Colon (tissue), 2 donors: ENCODE measurements around the gene SNRPD2.
"Not testable (repeated sequence)": the region's sequence is repeated elsewhere in the genome, so short reads cannot be mapped to it uniquely, and the experiment has no call there.

Experiments used
- FAIRE-seq: peaks from 2 replicates; lab custom pipeline; 2012; peaks lifted over from hg19 to GRCh38; lab: Jason Lieb, UNC
- donor health status: control.
- donor health status: control.

Gene SNRPD2

DNA sequence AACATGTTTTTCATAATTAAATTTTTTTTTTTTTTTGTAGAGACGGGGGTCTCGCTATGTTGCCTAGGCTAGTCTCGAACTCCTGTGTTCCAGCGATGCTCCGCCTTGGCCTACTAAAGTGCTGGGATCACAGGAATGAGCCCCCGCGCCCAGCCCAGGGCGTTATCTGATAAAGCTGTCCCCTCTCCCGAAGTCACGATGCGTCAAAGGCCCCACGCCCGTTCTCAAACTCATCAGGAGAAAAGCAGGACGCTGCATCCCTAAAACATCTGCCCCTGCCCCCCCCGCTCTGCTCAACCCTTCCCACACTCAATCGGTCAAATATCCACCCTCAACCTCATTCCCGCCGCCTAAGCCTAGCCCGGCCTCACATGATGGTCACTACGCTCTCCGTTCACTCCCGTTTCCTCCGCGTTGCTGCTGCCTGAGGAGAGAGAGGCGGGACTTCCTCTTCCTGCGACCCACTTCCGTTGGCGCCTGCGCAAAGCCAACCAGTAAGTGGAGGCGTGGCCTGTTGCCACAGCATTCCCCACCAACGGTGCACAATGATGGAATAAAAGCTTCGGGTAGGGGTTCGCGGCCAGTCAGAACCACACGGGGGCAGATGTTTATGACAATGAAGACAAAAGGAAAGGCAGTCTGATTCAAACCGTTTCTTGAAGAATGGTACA is at the start of gene SNRPD2:
Gene SNRPD2 (minus strand): TSS at position 438 of the 671 bp plus-strand sequence. CDS start 65 bp downstream, at position 373.
- no peak for FAIRE-seq

DNA sequence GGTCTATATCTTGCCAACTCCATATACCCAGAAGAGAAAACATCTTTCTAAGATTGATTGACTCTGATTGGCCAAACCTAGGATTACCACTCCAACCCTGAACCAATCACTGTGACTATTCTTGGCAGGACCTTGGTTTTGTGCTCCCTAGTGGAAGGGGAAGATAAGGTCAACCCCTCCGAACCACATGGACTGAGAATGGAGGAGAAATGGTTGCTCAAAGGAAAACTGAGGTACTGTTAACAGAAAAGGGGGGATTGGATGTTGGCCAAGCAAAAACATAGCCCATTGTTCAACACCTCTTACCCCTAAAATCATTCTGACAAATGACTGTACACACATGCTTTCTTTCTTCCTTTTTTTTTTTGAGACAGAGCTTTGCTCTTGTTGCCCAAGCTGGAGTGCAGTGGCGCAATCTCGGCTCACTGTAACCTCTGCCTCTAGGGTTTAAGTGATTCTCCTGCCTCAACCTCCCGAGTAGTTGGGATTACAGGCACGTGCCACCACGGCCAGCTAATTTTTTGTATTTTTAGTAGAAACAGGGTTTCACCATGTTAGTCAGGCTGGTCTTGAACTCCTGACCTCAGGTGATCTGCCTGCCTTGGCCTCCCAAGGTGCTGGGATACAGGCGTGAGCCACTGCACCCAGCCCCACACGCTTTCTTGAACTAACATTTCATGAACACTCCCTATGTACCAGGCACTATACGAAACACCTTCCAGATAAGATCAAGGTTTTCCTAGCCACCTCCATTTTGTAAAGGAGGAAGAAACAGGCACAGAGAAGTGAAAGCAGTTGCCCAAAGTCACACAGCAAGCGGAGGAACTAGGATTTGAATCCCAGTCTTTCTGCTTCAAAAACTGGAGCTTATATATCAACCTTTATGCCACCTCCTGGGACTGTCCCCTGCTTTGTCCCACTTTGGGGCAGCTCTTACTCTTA is 48.0 kb upstream of the SNRPD2 start:
- no peak for FAIRE-seq

DNA sequence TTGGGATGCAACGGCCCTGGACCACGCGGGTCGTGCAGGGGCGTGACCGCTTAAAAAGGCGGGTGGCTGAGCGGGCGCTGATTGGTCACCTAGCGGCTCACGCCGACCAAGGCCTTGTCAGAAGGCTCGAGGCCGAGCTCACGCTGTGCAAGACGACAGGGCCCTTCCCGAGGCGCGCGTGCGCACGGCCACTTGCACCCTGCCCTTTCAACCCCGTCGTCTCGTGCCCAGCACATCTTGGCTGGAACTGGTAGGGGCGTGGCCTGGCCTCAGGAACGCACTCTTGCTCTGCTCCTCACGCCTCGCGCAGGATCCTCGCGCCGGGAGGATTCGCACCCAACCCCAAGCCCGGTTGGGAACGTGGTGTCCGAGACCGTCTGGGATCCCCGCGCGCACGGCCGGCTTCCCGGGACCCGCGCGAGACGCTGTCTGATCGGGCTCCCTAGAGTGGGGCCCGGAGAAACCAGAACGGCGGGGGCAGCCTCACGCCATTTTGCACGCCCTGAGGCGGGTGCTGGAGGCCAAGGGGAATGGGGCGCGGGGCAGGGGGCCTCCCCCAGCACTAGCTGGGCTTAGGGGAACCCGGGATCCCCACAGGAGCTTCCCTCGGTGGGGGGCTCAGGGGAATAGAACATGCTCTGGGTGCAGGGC is 41.5 kb upstream of the SNRPD2 start, which contains the start of gene MEIOSIN:
Gene MEIOSIN (plus strand): TSS at position 280 of the 651 bp plus-strand sequence. CDS start 1,938 bp downstream, outside the sequence.
- no peak for FAIRE-seq

DNA sequence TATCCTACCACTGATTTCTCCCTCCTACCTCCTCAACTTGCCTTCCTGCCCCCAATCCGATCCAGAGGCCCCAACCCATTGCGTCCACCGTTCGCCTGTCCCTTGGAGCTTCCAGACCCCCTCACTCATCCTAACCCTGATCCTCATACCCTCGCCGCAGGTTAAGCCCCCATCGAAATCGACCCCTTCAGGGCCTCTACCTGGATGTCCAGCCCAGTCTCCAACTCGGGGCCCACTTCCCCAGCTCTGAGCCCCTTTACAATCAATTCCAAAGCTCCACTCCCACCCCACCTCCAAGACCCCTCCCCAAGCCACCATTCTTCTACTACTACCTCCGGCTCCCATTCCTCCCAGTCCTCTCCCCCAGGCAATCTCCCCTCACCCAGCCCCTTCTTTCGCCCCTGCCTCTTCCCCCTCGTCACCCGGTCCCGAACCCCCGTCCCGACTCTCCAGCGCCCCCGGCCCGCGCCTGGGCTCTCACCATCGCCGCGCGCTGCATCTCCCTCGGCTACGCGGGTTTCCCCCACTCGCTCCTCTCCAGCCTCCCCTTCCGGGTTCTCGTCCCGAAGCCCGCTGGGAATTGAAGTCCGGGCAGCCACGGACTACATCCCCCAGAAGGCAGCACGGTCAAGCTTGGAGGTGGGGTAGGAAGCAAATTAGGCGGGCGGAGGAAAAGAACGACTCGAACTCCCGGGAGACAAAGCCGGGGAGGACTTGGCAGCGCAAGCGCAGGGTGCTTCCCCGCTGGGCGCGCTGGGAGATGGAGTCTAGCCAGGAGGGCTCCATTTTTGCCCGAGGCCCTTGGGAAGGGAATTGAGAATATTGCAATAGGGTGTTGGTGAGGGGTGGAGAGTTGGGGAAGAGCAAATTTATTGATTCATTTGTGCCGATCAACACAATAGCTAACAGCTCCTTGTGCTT is 38.9 kb upstream of the SNRPD2 start, which contains the start of gene FBXO46:
Gene FBXO46 (minus strand): TSS at position 529 of the 921 bp plus-strand sequence. CDS start 17,401 bp downstream, outside the sequence.
- peak; percentile 47 for FAIRE-seq

DNA sequence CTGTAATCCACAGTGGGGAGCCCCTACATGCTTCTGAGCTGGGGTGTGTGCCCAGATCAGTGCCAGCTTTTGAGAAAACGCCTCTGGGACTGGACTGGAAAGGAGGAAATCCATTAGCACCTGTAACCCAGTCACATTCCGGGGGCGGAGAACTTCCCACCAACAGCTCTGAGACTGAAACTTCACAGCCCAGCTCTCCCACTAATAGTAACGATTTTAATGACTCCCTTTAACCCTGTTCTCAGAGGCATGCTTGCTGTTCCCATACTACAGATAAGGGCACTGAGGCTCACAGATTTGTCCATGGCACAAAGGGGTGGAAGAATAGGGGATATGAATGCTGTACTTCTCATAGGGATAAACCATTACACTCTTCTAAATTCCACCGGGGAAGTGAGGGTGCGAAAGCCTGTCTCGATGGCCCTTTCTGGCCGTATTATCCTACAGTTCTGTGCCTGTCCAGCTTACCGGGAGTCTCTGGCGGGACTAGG is 38.1 kb upstream of the SNRPD2 start:
- FAIRE-seq: no peak

DNA sequence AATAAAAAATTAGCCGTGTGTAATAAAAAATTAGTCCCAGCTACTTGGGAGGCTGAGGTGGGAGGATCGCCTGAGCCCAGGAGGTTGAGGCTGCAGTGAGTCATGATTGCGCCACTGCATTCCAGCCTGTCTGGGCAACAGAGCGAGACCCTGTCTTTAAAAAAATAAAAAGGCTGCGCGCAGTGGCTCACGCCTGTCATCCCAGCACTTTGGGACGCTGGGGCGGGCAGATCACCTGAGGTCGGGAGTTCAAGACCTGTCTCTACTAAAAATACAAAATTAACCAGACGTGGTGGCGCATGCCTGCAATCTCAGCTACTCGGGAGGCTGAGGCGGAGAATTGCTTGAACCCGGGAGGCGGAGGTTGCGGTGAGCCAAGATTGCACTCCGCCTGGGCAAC is 36.9 kb upstream of the SNRPD2 start:
- FAIRE-seq: not testable (repeated sequence)

DNA sequence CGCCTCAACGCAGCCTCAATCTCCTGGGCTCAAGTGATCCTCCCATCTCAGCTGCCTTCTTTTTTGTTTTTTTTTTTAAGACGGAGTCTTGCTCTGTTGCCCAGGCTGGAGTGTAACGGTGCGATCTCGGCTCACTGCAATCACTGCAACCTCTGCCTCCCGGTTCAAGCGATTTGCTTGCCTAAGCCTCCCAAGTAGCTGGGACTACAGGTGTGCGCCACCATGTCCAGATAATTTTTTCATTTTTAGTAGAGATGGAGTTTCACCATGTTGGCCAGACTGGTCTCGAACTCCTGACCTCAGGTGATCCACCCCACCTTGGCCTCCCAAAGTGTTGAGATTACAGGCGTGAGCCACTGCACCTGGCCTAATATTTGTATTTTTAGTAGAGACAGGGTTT is 28.3 kb upstream of the SNRPD2 start:
- not testable (repeated sequence) for FAIRE-seq

DNA sequence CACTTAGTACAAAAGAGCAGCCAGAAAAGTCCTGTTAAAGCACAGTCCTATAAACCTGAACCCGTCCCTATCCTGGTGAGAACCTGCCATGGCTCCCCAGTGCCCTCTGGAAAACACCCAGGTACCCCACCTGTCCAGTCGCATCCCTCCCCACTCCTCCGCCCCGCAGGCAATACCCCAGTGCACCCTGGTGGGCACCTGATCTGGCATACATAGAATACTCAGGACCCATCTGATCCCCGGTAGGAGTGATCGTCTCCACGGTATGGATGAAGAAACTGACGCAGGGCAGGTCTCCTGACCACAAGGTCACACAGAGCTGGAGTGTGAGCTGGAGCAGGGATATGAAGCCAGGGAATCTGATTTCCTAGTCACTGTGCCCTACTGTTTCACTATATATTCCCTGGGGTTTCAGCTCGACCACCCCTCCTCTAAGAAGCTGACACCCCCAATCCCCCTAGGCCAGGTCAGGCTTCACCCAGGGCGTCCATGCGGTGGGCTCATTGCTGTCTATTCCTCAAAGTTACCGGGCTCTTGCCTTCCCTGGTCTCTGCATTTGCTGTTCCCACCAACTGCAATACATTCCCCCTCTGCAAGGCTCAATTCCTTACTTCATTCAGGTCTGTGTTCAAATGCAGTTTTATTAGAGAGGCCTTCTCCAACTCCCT is 26.4 kb upstream of the SNRPD2 start:
- FAIRE-seq: no peak

DNA sequence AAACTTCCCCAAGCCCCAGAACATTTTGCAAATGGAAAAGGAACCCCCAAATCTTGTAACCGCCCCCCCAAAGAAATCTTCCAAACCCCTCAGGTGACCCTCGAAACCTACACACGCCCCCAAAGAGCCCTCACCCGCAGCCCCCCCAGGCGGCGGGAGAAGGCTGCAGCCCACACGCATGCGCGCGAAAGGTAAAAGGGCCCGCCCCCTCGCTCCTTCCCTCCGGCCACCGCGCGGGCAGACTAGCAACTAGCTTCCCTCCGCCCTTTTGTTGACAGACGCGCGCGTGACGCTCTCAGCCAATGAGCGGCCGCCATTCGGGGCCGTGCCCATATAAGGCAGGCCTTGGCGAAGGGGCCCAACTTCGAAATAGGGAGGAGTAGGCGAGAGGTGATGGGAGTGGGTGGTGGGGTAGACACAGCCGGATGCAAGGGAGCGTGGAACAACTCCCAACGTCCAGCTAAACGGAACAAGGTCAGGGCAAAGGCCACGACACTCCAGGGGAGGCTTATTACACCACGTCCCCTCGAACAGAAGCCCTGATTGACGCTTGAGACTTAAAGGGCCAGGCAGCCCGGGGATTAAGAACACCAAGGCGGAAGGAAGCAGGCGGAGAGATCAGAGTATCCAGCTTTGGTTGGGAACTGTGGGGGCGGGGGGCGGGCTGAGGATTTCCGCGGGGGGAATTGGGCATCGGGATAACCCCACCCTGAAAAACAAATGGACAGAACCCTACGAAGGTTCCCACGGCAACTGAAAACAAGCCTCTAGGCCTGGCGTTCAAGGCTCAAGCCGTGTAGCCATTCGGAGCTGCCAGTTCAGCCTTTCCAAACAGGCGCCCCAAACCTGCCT is 25.6 kb upstream of the SNRPD2 start:
- peak; percentile 91 for FAIRE-seq

DNA sequence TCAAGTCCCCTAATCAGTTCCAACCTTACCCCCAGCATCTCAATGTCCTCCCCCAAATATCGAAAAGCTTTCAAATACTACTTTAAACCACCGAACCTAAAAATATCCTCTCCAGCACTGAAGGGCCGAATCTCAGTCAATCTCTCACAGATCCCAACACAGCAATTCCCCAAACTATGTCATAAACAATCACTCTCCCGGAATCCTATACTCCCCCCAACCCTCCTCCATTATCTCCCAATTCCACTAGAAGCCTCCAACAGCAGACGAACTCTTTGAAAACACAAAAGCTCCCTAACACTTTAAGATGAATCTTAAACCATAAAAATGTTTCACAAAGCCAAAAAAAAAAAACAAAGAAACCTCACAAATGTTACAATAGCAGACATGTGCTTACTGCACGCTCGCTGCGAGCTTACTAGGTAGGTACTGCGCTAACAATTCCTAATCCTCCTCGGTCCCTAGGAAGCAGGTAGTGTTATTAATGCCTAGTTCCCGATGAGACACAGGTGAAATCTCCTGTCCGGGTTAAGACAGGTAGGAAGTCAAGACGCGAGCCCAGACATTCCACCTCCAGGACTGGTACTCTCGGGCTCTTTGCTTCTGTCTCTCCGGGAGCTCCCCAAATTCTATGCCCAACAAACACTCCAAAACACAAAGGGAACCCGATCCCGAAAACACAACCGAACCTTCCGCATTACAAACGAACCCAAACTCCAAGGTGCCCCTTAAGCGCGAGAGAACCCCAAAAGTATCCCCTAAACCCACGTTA is 24.8 kb upstream of the SNRPD2 start:
- no peak for FAIRE-seq

DNA sequence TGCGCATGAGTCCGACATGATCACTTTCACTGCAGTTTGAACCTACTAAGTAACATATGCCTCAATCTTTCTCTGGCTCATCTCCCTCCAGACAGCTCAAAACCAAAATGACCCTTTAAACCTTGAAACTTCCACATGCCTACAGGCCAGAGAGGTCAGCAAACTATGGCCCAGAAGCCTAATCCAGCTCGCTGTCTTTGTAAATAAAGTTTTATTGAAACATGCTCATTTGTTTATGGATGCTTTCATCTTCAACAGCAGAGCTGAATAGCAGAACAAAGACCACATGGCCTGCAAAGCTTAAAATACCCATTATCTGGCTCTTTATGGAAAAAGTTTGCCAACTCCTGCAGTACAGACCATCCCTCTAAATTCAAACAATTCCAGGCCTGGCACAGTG is 23.4 kb upstream of the SNRPD2 start:
- FAIRE-seq: no peak

DNA sequence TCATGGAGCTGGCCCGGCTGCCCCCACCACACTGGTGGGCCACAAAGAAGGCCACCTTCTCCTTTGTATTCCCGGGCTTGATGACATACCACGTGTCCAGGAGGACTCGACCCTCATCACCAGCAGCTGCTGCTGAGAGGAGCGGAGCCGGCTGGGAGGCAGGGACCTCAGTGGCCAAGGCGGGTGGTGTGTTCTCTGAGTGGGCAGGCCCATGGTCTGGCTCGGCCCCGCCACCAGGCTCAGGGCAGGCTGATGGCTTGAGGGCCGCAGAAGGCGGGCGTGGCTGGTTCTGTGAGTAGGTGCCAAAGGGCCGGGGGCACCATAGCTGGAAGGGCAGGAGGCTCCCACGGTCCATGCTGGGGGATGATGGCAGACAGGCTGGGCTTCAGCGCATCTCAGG is 21.4 kb upstream of the SNRPD2 start:
- FAIRE-seq: no peak

DNA sequence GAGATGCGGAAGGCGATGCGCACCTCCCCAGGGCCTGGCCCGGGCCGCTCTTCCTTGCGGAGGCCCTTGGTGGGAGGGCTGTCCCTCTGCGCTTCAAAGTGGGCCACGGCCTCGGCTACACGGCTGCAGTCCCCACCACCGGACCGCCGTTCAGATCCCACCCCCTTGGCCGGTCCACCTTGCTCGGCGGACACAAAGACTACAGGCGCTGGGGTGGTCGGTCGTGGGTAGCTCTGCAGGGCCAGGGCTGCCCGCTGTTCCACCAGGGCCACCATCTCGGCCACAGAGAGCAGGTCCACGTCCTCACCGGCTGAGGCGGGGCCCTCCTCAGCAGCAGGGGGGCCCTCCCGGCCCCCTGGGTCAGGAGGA is 20.9 kb upstream of the SNRPD2 start:
- FAIRE-seq: no peak

DNA sequence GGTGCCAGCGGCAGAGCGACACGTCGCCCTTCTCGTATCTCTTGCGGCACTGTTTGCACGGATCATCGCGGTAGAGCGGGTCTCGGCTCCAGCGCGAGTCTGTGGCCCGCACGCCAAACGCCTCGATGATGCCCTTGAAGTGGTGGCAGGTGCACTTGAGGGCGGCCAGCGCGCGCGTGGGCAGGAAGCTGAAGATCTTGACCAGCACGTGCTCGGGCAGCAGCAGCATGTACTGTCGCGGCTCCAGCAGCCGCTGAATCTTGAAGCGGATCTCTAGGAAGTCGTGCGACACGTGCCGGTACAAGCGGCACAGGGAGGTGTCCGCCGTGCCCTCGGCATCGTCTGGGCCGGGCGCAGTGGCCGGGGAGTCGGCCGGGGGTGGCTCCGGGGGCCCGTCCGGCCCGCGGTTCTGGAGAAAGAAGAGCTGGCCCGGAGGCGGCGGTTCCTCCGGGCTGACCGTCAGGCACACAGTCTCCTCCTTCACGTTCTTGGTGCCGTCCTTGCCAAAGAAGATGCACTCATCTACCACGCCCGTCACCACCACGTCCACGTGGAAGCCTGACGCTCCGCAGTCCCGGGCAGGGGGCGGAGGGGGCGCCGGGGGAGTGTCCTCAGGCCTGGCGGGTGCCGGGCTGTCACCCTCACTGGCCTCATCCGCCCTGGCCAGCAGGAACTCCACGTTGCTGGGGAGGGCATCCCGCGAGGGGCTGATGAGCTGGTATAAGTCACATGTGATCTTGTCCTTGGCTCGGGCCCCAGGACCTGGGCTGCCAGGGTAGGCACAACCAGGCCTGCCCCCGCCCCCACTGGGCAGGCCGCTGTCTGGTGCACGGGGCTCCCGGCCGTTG is 20.3 kb upstream of the SNRPD2 start:
- no peak for FAIRE-seq

DNA sequence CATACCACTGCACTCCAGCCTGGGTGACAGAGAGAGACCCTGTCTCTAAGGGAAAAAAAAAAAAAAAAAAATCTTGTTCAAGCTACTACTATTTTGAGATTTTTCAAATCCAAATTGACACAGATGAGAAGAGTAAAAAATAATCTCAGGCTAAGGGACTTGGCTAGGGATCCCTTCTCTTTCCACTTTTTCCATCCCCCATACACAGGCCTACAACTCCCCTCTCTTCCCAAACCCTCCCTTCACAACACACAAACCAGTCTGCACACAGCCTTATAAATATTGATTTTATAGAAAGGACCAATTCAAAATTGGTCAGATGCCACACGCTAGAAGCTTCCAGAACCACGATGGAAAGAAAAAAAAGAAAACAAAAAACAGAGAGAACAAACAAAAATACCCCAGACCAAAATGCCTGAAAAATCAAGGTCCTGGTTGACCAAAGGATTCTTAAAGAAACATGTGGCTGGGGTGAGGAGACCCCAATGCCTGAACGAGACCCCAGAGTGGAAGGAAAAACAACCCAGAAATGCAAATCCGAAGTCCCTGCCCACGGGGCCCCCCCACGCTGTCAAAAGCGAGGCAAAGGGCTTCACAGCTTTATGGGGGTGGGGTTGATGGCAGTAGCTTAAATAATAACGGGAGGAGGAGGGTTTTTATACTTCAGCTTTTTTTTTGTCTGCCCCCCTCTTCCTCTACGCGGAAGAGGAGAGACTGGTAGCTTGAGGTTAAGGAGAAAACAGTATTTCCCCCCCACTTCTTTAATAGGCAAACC is 18.8 kb upstream of the SNRPD2 start:
- FAIRE-seq: no peak

DNA sequence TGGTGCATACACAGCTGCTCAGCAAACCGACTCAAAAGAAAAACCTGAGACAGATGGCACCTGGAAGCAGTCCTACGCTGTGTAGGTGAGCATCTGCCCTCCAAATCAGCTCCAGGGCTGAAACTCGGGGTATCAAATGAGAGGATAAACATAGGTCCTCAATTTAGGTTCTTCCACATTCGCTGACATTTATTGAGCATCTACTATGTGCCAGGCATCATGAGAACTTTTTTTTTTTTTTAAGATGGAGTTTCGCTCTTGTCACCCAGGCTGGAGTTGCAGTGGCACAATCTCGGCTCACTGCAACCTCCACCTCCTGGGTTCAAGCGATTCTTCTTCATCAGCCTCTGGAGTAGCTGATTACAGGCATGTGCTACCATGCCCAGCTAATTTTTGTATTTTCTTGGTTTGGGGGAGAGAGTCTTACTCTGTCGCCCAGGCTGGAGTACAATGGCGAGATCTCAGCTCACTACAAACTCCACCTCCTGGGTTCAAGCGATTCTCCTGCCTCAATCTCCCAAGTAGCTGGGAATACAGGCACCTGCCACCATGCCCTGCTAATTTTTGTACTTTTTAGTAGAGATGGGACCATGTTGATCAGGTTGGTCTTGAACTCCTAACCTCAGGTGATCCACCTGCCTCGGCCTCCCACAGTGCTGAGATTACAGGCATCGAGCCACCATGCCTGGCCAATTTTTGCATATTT is 14.1 kb upstream of the SNRPD2 start:
- FAIRE-seq: no peak

DNA sequence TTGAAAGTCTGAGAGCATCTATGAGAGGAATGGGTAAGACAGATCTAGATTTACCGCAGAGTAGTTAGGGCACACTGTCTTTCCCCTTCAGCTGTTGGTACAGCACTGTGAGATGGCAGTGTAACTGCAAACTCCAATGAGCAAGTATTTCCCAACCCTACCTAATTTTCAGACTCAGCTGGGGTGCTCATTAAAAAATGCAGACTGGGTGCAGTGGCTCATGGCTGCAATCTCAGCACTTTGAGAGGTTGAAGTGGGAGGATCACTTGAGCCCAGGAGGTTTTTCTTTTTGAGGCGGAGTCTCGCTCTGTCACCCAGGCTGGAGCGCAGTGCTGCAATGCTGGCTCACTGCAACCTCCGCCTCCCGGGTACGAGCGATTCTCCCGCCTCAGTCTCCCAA is 13.4 kb upstream of the SNRPD2 start:
- no peak for FAIRE-seq
